Right hindlimb (tissue), 1 donor: Measurements from ENCODE around the gene GJB6.
"Not testable (repeated sequence)": the region's sequence is repeated elsewhere in the genome, so short reads cannot be mapped to it uniquely, and the experiment has no call there.

Experiments
- DNase-seq: peaks from one replicate; pipeline ENCODE4 v3.0.0-alpha.2; 2018

GJB6 gene

GRCh38 chr13:20231839-20232555, at the start of gene GJB6:
Gene GJB6, minus strand, starts transcription at chr13:20232319. Its CDS starts 8,839 bp downstream, at chr13:20223480.
- DNase-seq: no peak

- DNase-seq: not testable (repeated sequence)
Measured at GRCh38 chr13:20276901-20277300, 44.8 kb upstream of the GJB6 start.

- DNase-seq: no peak
Measured at GRCh38 chr13:20274466-20274865, 42.3 kb upstream of the GJB6 start.

GRCh38 chr13:20272588-20273171, 40.6 kb upstream of the GJB6 start:
- no peak for DNase-seq

- no peak for DNase-seq
Measured at GRCh38 chr13:20272104-20272503, 40.0 kb upstream of the GJB6 start.

- no peak for DNase-seq
Measured at GRCh38 chr13:20271441-20271840, 39.3 kb upstream of the GJB6 start.

GRCh38 chr13:20270163-20270865, 38.2 kb upstream of the GJB6 start:
- no peak for DNase-seq

GRCh38 chr13:20264271-20265018, 32.3 kb upstream of the GJB6 start:
- DNase-seq: no peak

GRCh38 chr13:20263393-20264044, 31.4 kb upstream of the GJB6 start:
- no peak for DNase-seq

GRCh38 chr13:20258963-20259288, 26.8 kb upstream of the GJB6 start:
- DNase-seq: no peak

- DNase-seq: no peak
Measured at GRCh38 chr13:20258208-20258962, 26.3 kb upstream of the GJB6 start.

- DNase-seq: no peak
Measured at GRCh38 chr13:20254076-20254475, 22.0 kb upstream of the GJB6 start.

- DNase-seq: no peak
Measured at GRCh38 chr13:20249913-20250312, 17.8 kb upstream of the GJB6 start.

- DNase-seq: no peak
Measured at GRCh38 chr13:20247963-20248362, 15.8 kb upstream of the GJB6 start.

GRCh38 chr13:20247403-20247802, 15.3 kb upstream of the GJB6 start:
- DNase-seq: no peak

GRCh38 chr13:20241593-20241992, 9.5 kb upstream of the GJB6 start:
- DNase-seq: no peak

GRCh38 chr13:20239748-20240147, 7.6 kb upstream of the GJB6 start:
- DNase-seq: no peak

- no peak for DNase-seq
Measured at GRCh38 chr13:20232556-20233277, 598 bp upstream of the GJB6 start.

GRCh38 chr13:20230913-20231838, 943 bp downstream of the GJB6 start:
- no peak for DNase-seq

GRCh38 chr13:20227730-20228129, 4.4 kb downstream of the GJB6 start:
- no peak for DNase-seq
